Breast epithelium (tissue), 3 donors: ENCODE results near the gene MFSD6.

Source experiments
- CTCF ChIP-seq, 3 donors: fragments of 450-650 bp; IDR thresholded peaks; one replicate each; pipeline ENCODE4 v1.5.1; 2016 to 2017; ENCODE audit warnings: antibody characterized with exemption in 3 of 3, mild to moderate bottlenecking in 3 of 3, moderate library complexity in 3 of 3
- POLR2A ChIP-seq: fragments of 450-650 bp; IDR thresholded peaks from one replicate; pipeline ENCODE4 v1.6.1; 2016; ENCODE audit warnings: antibody characterized with exemption, mild to moderate bottlenecking, moderate library complexity

GRCh38 chr2:190405070-190405469 is 3.1 kb upstream of the MFSD6 start:
- TF ChIP-seq CTCF (IDR thresholded peaks at IDR 0.05) (no peak), POLR2A (no peak)
